HEK293 (cell line): Measurements from ENCODE around the gene RTF2.
"Not testable (repeated sequence)": the region's sequence is repeated elsewhere in the genome, so short reads cannot be mapped to it uniquely, and the experiment has no call there.

Experiments used
- CTCF ChIA-PET: fragments of 350-600 bp; formaldehyde crosslinking; extraction: SDS; loops from one replicate; lab custom pipeline; 2021; ENCODE audit warnings: antibody characterized with exemption; lab: Yijun Ruan, JAX
- POLR2A ChIA-PET: fragments of 300-600 bp; formaldehyde crosslinking; extraction: SDS; loops from one replicate; lab custom pipeline; 2020; ENCODE audit warnings: antibody characterized with exemption, inconsistent platforms; lab: Yijun Ruan, JAX
- H3K27ac ChIP-seq: fragments of 200-500 bp; sonication (Bioruptor generic); 2 replicates; pipeline ENCODE4 v1.5.1; 2014; ENCODE audit warnings: low read depth, low read length, control low read depth, inconsistent platforms; ENCODE audit errors: extremely low read depth
- H3K36me3 ChIP-seq, 2 experiments: fragments of 200-500 bp in 1 of 2; sonication (Bioruptor generic) in 1 of 2; 1 replicate in 1 of 2; 2 replicates in 1 of 2; pipeline ENCODE4 v1.5.1; 2014 to 2017; ENCODE audit warnings: inconsistent platforms in 2 of 2, low read length in 2 of 2; ENCODE audit not compliant: control insufficient read depth in 2 of 2, insufficient read depth in 1 of 2
- H3K4me1 ChIP-seq: fragments of 200-500 bp; sonication (Bioruptor generic); 2 replicates; pipeline ENCODE4 v1.5.1; 2014; ENCODE audit warnings: mild to moderate bottlenecking, low read length, inconsistent platforms; ENCODE audit not compliant: control insufficient read depth, insufficient read depth
- H3K4me3 ChIP-seq: 2 replicates; pipeline ENCODE4 v1.5.1; 2011; ENCODE audit warnings: low read depth, mild to moderate bottlenecking, control low read depth, low read length, moderate library complexity
- H3K9me3 ChIP-seq: fragments of 200-500 bp; sonication (Bioruptor generic); 2 replicates; pipeline ENCODE4 v1.5.1; 2014; ENCODE audit warnings: low read depth, low read length, inconsistent platforms; ENCODE audit not compliant: control insufficient read depth, insufficient read depth
- KLF7 ChIP-seq: fragments of 450-650 bp; formaldehyde crosslinking; IDR thresholded peaks from 2 replicates; pipeline ENCODE4 v1.5.1; 2016; ENCODE audit warnings: missing biosample characterization, missing genetic modification characterization, borderline replicate concordance
- MEIS1 ChIP-seq: sonication (generic); formaldehyde crosslinking; IDR thresholded peaks from 2 replicates; pipeline ENCODE4 v1.8.1; 2022; ENCODE audit warnings: missing genetic modification reagents, mild to moderate bottlenecking, borderline replicate concordance
- PRDM6 ChIP-seq: fragments of 450-650 bp; formaldehyde crosslinking; IDR thresholded peaks from 2 replicates; pipeline ENCODE4 v1.5.1; 2017; ENCODE audit warnings: missing biosample characterization, missing genetic modification characterization
- RBAK ChIP-seq: fragments of 450-650 bp; formaldehyde crosslinking; IDR thresholded peaks from 2 replicates; pipeline ENCODE4 v1.5.1; 2016; ENCODE audit warnings: missing biosample characterization, missing genetic modification characterization
- REST ChIP-seq: fragments of 450-650 bp; formaldehyde crosslinking; IDR thresholded peaks from 2 replicates; pipeline ENCODE4 v1.5.1; 2016; ENCODE audit warnings: missing biosample characterization, missing genetic modification characterization
- ZBTB44 ChIP-seq: fragments of 450-650 bp; IDR thresholded peaks from 2 replicates; pipeline ENCODE4 v1.5.1; 2018; ENCODE audit warnings: missing biosample characterization, mild to moderate bottlenecking, missing genetic modification characterization
- ZFHX2 ChIP-seq: fragments of 450-650 bp; formaldehyde crosslinking; conservative IDR thresholded peaks from 2 replicates; pipeline ENCODE4 v1.5.1; 2016; ENCODE audit warnings: missing biosample characterization, missing genetic modification characterization
- ZFP37 ChIP-seq: fragments of 450-650 bp; formaldehyde crosslinking; IDR thresholded peaks from 2 replicates; pipeline ENCODE4 v1.5.1; 2016; ENCODE audit warnings: missing biosample characterization, missing genetic modification characterization
- ZNF202 ChIP-seq: fragments of 450-650 bp; formaldehyde crosslinking; IDR thresholded peaks from 2 replicates; pipeline ENCODE4 v1.5.1; 2016; ENCODE audit warnings: missing biosample characterization, missing genetic modification characterization, borderline replicate concordance
- ZNF221 ChIP-seq: fragments of 450-650 bp; formaldehyde crosslinking; IDR thresholded peaks from 2 replicates; pipeline ENCODE4 v1.5.1; 2017; ENCODE audit warnings: missing biosample characterization, missing genetic modification characterization, borderline replicate concordance
- ZNF239 ChIP-seq: fragments of 450-650 bp; formaldehyde crosslinking; IDR thresholded peaks from 2 replicates; pipeline ENCODE4 v1.5.1; 2016; ENCODE audit warnings: missing biosample characterization, missing genetic modification characterization
- ZNF26 ChIP-seq: fragments of 450-650 bp; formaldehyde crosslinking; IDR thresholded peaks from 2 replicates; pipeline ENCODE4 v1.5.1; 2016; ENCODE audit warnings: missing biosample characterization, missing genetic modification characterization
- ZNF324 ChIP-seq: fragments of 450-650 bp; formaldehyde crosslinking; IDR thresholded peaks from 2 replicates; pipeline ENCODE4 v1.5.1; 2016; ENCODE audit warnings: missing biosample characterization, missing genetic modification characterization
- ZNF366 ChIP-seq: fragments of 450-650 bp; formaldehyde crosslinking; conservative IDR thresholded peaks from 2 replicates; pipeline ENCODE4 v1.5.1; 2016; ENCODE audit warnings: missing biosample characterization, missing genetic modification characterization
- ZNF580 ChIP-seq: fragments of 450-650 bp; formaldehyde crosslinking; IDR thresholded peaks from 2 replicates; pipeline ENCODE4 v1.5.1; 2016; ENCODE audit warnings: missing biosample characterization, missing genetic modification characterization
- ZSCAN30 ChIP-seq: fragments of 450-650 bp; IDR thresholded peaks from 2 replicates; pipeline ENCODE4 v1.5.1; 2018; ENCODE audit warnings: missing biosample characterization, mild to moderate bottlenecking, missing genetic modification characterization, moderate library complexity

The RTF2 gene

GRCh38 chr20:56527521-56527920, 59.1 kb downstream of the RTF2 start:
- Histone ChIP-seq H3K27ac (no peak overlapping the region), H3K4me3 (no peak overlapping the region), H3K4me1 (no peaks in the 10 kb centered on the region), H3K36me3 (no peaks in the 10 kb centered on the region), H3K9me3 (no peaks in the 10 kb centered on the region)
- ChIA-PET CTCF (no interaction called here), POLR2A (no interaction called here)
- TF ChIP-seq ZNF239 (tag by site-specific recombination): no peak
- TF ChIP-seq REST: no peak
- TF ChIP-seq KLF7 (tag by site-specific recombination): no peak
- TF ChIP-seq ZNF221 (tag by site-specific recombination): no peak
- no peak for TF ChIP-seq ZSCAN30 (tag by site-specific recombination)
- no peak for TF ChIP-seq ZFP37 (tag by site-specific recombination)
- TF ChIP-seq MEIS1: no peak
- TF ChIP-seq ZNF202 (tag by site-specific recombination): no peak

- H3K36me3 ChIP-seq, H3K4me1 ChIP-seq, POLR2A ChIA-PET, H3K4me3 ChIP-seq, H3K9me3 ChIP-seq, H3K27ac ChIP-seq, CTCF ChIA-PET: not testable (repeated sequence)
Measured at GRCh38 chr20:56532946-56533345, 64.5 kb downstream of the RTF2 start, which contains the start of gene FAM209B. FAM209B (plus strand) TSS chr20:56533246; CDS start chr20:56533342, 96 bp downstream.

GRCh38 chr20:56537997-56538396, 69.6 kb downstream of the RTF2 start:
- Histone ChIP-seq H3K27ac (no peak overlapping the region), H3K36me3 (no peaks in the 10 kb centered on the region), H3K4me1 (no peaks in the 10 kb centered on the region), H3K4me3 (no peak overlapping the region), H3K9me3 (no peaks in the 10 kb centered on the region)
- TF ChIP-seq ZFHX2 (no peak), RBAK (tag by site-specific recombination) (no peak), ZNF26 (no peak), ZBTB44 (tag by site-specific recombination) (no peak), ZNF366 (tag by site-specific recombination) (no peak), ZNF324 (no peak), ZNF580 (no peak), PRDM6 (tag by site-specific recombination) (no peak), ZNF239 (tag by site-specific recombination) (no peak)
- ChIA-PET POLR2A (no interaction called here), CTCF (interaction anchor here (0.6 to 1.0 kb wide), 2 partner anchors 10 to 524 kb away, joined by 3 read pairs; no protein-coding TSS in a partner anchor)
